Cardiac ventricle fibroblast (primary cell): ENCODE data around the gene FOXI3. TPM values are rescaled to one million over a fixed set of nuclear protein-coding genes. Genes with fewer than 3 reads are reported as not detected.

Source experiments
- total RNA-seq: library from RNA; depleted of rRNA; stranded (reverse); fragments of >200 nt; gene quantifications from 2 replicates; pipeline ENCODE4 v1.2.3, GENCODE V29; 2015

FOXI3 gene
- total RNA-seq: not detected in 2 replicates

GRCh38 chr2:88452565-88452905 is at the start of gene FOXI3:
Gene FOXI3 (minus strand): TSS chr2:88452693. CDS start chr2:88452535, 158 bp downstream.

Other genes with a start within 250 kb of the FOXI3 start
- 19.3 and 21.0 TPM in 2 replicates for gene EIF2AK3, start 174.8 kb upstream of the FOXI3 start, total RNA-seq
- 7.4 and 7.5 TPM in 2 replicates for gene RPIA, start 239.0 kb upstream of the FOXI3 start, total RNA-seq